NCI-H2029 (cell line): Measurements from ENCODE around the gene MATCAP1.

Experiments used
- DNase-seq: peaks from one replicate; lab custom pipeline; 2025; lab: John Stamatoyannopoulos, UW

The MATCAP1 gene

DNA sequence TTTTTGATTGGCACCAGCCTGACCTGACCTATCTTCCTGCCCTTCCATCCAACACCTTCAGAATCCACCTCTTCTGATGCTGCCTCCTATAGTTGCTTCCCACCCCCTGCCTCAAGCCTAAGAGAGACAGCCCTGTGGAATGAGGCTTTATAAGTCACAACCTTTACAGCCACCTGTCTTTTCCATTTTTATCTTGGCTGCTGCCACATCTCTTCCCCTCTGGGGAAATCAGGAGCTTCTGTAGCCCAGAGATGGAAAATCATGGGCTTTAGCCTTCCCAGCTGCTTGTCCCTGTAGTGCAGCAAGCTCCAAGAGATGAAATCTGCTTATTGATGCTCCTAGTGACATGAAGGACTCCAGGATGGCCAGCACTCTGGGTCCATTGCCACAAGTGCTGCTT is 55.3 kb downstream of the MATCAP1 start:
- DNase-seq, result no peak
